ENCODE measurements around the gene PANX2.
"Not testable (repeated sequence)": the region's sequence is repeated elsewhere in the genome, so short reads cannot be mapped to it uniquely, and the experiment has no call there.

Gene PANX2

DNA sequence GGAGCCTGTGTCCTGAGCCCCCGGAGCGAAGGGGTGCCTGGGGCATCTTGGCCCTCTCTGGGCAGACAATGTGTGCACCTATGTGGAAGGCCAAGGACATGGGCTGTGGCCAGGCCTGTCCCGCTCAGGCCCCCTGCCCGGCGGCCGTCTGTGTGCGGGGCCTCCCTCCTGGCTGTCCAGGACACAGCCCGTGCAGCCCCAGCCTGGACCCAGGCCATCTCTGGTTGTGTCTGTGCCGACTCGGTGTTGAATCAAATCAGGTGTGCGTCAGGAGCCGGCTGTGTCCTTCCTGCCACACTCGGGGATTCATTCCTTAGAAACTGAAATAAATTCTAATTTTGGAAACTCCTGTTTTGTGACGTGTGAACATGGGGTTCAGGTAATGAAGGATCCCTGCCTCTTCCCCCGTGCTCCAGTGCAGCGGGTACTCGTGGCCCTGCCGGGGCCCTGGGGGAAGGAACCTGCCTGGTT, 28.8 kb downstream of the PANX2 start:
- no peak for DNase-seq

DNA sequence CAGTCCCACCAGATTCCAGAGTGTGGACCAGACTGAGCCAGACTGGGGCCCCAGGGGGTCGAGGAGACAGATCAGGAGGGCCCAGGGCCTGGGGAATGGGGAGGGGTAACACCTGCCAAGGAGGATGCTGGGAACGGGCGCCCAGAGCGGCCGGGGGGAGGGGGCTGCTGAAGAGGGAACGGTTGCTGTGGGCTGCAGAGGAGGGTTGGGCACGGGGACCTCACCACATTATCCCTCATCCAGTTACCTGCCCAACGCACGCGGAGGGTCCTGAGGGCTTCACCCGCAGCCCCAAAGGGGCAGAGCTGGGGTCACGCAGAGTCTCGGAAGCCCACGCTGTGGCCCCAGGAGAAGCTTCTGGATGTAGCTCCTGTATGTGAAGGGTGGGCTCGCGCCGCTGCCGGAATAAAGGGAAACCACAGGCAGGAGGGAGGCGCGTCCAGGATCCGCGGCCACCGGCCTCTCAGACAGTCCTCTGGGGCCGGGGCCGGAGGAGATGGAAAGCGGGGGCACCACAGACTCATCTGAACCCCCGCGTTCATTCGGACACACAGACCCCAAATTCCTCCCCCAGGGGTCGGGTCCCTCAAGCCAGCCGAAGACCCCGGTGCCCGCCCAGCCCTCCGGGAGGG, 29.4 kb downstream of the PANX2 start:
- DNase-seq, result no peak

DNA sequence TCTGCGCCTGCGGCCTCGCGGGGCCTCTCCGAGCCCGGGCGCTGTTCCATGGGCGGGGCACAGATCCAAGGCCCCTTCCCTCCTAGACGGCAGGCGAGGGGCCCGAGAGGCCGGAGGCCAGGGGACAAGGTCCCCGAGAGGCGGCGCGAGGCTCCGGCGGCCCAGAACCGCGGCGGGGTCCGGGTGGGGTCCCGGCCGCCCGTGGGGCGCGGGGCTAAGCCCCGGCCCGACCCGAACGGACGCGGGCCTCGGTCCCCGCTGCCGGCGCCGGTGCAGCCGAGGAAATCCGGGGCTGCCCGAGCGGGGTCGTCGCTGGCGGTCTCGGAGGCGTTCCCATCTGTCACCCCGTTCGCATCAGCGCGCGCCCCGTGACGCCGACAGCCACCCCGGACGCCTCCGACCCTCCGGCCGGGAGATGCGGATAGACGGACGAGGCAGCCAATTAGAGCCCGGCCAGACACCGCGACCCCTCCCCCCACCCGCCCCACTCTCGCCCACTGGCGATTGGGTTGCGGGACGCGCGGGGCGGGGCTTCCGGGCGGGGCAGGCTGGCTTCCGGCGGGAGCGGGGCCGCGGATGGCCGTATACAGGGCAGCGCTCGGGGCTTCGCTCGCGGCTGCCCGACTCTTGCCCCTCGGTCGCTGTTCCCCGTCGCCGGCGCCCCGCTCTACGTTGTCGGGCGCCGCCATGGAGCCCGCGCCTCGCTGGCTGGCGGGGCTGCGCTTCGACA, 30.1 kb downstream of the PANX2 start, which contains the start of gene SELENOO:
SELENOO (plus strand) TSS at position 551 of the 730 bp plus-strand sequence; CDS start at position 577, 26 bp downstream.
- peak; percentile 96 for DNase-seq

DNA sequence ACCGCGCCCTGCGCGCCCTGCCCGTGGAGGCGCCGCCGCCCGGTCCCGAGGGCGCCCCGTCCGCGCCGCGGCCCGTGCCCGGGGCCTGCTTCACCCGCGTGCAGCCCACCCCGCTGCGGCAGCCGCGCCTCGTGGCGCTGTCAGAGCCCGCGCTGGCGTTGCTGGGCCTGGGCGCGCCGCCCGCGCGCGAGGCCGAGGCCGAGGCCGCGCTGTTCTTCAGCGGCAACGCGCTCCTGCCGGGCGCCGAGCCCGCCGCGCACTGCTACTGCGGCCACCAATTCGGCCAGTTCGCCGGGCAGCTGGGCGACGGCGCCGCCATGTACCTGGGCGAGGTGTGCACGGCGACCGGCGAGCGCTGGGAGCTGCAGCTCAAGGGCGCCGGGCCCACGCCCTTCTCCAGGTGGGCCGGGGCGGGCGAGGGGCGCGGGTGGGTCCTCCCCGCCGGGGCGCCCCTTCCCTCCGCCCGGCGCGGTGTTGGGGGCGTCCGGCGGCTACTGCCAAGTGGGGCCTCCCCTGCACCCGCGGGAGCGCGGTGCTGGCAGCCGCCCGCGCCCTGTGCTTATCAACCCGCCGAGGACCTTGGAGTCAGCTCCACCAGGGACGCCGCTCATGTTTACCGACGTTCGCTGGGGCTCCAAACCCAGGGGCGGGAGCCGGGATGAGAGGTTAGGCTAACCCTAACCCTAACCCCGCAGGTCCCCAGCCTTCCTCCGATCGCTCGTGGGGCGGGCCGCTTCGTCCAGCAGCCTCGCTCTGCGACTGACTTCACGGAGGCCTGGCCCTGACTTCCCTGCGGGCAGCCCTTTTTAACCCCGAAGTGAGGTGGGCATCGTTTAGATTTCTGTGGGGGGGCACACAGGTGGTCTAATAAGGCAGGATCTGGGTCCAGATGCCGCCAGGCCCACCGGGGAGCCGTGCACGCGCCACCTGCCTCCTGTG, 30.9 kb downstream of the PANX2 start:
- DNase-seq, result no peak

GRCh38 chr22:50202130-50202666, 31.7 kb downstream of the PANX2 start:
- no peak for DNase-seq

DNA sequence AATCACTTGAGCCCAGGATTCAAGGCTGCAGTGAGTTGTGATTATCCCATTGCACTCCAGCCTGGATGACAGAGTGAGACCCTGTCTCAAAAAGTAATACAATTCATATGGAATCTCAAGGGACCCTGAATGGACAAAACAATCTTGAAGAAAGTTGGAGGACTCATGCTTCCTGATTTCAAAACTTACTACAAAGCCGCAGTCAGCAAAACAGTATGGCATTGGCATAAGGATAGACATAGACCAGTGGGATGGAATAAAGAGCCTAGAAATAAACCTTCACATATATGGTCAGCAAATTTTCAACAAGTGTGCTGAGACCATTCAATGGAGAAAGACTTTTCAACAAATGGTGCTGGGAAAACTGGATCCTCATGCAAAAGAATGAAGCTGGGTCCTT, 32.8 kb downstream of the PANX2 start:
- no peak for DNase-seq

DNA sequence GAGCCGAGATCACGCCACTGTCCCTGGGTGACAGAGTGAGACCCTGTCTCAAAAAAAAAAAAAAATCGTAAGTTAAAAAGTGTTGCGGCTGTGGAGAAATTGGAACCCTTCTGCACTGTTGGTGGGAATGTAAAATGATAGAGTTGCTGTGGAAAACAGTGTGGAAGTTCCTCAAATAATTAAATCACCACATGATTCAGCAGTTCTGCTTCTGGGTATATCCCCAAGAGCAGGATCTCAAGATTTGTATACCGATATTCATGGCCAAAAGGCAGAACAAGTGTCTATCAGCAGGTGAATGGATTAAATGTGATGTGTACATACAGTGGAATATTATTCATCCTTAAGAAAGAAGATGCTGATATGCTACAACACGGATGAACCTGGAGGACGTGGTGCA, 34.0 kb downstream of the PANX2 start:
- no peak for DNase-seq

DNA sequence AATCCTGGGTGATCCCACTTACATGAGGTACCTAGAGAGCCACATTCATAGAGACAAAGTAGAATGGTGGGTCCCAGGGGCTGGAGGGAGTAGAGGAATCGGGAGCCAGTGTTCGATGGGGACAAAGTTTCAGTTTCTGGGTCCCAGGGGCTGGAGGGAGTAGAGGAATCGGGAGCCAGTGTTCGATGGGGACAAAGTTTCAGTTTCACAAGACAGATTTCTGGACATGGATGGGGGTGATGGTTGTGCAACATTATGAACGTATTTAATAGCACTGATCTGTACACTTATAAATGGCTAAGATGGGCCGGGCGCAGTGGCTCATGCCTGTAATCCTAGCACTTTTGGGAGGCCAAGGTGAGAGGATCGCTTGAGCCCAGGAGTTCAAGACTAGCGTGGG, 34.5 kb downstream of the PANX2 start:
- not testable (repeated sequence) for DNase-seq

DNA sequence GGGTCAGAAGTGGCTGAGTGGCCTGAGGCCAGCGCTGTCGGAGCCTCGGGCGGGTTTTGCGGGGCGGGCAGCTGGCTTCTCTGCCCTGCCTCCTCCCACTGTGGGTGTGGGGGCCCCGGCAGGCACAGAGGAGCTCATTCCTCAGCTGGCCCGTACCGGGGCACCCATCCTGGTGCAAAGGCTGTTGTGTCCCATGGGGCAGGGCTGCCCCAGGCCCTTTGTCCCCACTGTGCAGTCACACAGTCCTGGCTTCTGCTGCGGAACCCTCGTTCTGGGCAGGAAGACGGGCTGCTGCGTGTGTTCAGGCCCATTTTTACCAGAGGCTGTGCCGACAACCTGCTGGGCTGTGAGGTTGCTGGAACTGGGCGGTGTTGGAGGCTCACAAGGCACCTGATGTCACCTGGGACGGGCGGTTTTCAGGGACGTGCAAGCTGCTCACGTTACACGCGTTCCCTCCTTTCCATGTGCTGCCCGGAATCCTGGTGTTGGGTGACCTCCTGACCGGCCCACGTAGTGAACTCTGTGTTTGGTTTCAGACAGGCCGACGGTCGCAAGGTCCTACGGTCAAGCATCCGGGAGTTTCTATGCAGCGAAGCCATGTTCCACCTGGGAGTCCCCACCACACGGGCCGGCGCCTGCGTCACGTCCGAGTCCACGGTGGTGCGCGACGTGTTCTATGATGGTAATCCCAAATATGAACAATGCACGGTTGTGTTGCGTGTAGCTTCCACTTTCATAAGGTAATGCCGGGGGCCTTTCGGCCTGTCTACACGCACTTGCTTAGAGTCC, 35.4 kb downstream of the PANX2 start:
- no peak for DNase-seq

DNA sequence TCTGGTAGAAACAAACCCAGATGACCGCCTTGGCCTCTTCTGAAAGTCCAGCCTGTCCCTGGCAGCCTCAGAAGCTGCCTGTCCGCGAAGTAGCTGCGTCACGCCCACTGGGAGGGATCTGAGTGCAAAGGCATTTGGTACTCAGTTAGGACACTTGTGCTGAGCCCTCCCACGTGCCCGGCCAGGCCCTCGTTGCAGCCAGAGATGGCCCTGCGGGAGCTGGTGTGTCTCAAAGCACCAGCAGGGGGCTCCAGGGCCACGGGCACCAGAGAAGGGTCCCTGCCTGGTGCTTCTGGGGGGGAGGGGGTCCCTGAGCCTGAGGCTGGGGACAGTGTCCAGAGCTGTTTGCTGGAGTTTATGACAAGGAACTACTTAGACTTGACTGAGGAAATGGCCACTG, 36.1 kb downstream of the PANX2 start:
- peak; percentile 87 for DNase-seq

DNA sequence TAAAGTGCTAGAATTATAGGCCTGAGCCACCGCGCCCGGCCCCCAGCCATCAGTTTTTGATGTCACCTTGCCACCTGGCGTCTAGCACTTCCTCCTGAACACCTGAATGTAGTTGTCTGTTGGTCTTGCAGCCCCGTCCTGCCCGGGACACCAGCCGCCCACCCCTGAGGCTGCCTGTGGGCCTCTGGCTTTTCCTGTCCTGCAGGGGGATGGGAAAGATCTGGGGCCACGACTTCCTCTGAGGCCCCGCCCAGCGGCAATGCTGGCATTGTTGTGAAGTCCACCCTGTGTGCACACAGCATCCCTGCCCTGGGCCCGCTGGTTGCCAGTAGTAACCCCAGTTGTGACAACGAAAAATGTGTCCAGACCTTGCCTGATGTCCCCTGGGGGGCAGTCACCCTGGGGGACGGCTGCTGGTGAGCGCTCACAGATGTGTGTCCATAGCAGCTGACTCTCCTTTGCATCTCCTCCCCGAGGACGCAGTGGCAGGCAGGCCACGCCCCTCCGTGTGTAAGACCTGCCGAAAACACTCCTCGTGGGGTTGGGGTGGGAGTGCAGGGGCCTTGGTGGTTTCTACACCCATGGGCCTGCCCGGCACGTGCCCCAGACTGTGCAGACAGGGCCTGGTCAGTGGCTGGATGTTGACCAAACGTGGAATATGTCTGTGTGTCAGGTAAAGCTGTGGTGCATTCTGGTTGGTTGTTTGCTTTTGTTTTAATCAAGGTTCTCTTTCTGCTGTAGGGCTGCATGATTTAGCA, 37.0 kb downstream of the PANX2 start:
- no peak for DNase-seq

GRCh38 chr22:50208430-50208938, 38.0 kb downstream of the PANX2 start:
- DNase-seq, result no peak

- no peak for DNase-seq
Observed at GRCh38 chr22:50208939-50209892, 38.7 kb downstream of the PANX2 start.

DNA sequence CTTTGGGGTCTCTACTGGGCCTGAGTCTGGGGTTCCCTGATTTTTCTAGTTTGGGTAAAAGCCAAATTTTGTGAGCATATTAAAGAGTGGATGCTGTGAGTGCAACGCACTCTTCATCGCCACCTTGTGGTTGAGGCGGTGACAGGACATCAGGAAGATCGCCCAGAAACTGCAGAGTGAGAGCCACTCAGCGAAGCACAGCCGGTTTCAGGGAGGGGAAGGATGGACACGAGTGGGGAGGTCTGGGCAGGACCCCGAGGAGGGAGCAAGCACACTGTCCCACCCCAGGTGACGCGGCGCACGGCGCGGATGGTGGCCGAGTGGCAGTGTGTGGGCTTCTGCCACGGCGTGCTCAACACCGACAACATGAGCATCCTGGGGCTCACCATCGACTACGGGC, 39.4 kb downstream of the PANX2 start:
- no peak for DNase-seq

DNA sequence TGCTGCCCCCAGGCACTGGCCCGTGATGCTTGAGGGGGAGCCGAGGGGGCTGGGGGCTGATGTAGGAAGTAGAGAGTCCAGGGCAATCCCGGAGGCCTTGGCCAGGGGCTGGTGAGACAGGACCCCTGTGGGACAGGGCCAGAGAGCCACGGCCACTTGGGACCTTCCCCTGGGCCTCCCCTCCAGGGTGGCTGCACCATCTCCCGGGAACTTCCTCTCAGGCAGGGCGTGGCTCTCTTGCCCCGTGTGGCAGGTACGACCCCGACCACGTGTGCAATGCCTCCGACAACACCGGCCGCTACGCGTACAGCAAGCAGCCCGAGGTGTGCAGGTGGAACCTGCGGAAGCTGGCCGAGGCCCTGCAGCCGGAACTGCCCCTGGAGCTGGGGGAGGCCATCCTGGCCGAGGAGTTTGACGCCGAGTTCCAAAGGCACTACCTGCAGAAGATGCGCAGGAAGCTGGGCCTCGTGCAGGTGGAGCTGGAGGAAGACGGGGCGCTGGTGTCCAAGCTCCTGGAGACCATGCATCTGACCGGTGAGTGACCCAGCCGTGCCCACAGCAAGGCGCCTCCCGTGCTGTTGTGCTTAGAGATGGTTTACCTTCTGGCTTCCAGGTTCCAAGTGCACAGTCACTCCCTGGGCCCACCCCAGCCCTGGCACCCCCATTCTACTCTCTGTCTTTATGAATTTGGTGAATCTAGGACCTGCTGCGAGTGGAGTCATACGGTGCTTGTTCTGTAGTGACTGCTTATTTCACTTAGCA, 40.0 kb downstream of the PANX2 start:
- no peak for DNase-seq

DNA sequence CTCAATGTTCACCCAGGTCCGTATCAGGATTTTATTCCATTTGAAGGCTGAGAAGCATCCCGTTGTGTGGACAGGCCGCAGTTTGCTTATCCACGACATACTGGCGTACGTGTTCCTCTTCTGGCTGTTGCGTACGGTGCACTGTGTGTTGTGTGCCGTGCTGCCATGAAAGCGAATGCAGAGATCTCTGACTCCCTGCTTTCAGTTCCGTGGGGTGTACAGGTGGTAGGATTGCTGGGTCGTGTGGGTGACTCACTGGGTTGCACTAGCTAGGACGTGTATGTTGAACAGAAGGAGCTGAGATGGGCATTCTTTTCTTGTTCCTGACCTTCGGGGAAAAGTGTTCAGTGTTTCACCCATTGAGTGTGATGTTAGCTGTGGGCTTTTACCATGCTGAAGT, 40.6 kb downstream of the PANX2 start:
- no peak for DNase-seq

DNA sequence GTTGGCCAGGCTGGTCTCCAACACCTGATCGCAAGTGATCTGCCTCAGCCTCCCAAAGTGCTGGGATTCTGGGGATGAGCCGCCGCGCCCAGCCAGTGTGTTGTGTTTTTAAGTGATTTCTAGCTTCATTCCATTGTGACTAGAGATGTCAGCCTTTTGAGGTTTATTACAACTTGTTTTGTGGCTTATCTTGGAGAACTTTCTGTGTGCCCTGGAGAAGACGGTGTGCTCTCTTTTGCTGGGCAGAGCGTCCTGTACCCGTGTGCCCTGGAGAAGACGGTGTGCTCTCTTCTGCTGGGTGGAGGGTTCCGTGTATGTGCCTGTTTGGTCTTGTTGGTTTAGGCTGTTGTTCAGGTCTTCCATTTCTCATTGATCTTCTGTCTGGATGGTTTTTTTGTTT, 42.7 kb downstream of the PANX2 start:
- DNase-seq, result no peak

- no peak for DNase-seq
Observed at GRCh38 chr22:50215297-50216054, 44.9 kb downstream of the PANX2 start.

Measured in 8988T (cell line).